Measurements from ENCODE around the gene RBM17.
"Not testable (repeated sequence)": the region's sequence is repeated elsewhere in the genome, so short reads cannot be mapped to it uniquely, and the experiment has no call there.

The RBM17 gene

GRCh38 chr10:6136215-6137201 is 47.7 kb downstream of the RBM17 start:
- TF ChIP-seq CTCF (conservative IDR thresholded peaks at IDR 0.05; ENCODE audit: low read depth) = no peak
- POLR2A ChIA-PET (ENCODE audit: low non-redundant PET) = no interaction called here
- CTCF ChIA-PET = interaction anchor here (0.6 to 1.2 kb wide), 3 partner anchors 17 to 57 kb away, joined by 3 read pairs; no protein-coding TSS in a partner anchor
- no peak overlapping the region for H3K27ac ChIP-seq
- peak; percentile 52 for DNase-seq (ENCODE audit: low spot score)

GRCh38 chr10:6138456-6138855 is 49.6 kb downstream of the RBM17 start:
- ChIA-PET POLR2A (ENCODE audit: low non-redundant PET) (no interaction called here), CTCF (no interaction called here)
- DNase-seq (ENCODE audit: low spot score) = no peak
- TF ChIP-seq CTCF (conservative IDR thresholded peaks at IDR 0.05; ENCODE audit: low read depth) = no peak
- H3K27ac ChIP-seq = no peak overlapping the region

GRCh38 chr10:6139470-6139869 is 50.6 kb downstream of the RBM17 start:
- ChIA-PET CTCF (no interaction called here), POLR2A (ENCODE audit: low non-redundant PET) (no interaction called here)
- DNase-seq (ENCODE audit: low spot score) = no peak
- TF ChIP-seq CTCF (conservative IDR thresholded peaks at IDR 0.05; ENCODE audit: low read depth) = no peak
- H3K27ac ChIP-seq = no peak overlapping the region

- ChIA-PET POLR2A (ENCODE audit: low non-redundant PET) (no interaction called here), CTCF (no interaction called here)
- TF ChIP-seq CTCF (conservative IDR thresholded peaks at IDR 0.05; ENCODE audit: low read depth) = no peak
- no peak for DNase-seq (ENCODE audit: low spot score)
- H3K27ac ChIP-seq = no peak overlapping the region
Observed at GRCh38 chr10:6140141-6140841, 51.5 kb downstream of the RBM17 start.

GRCh38 chr10:6140965-6141295 is 52.1 kb downstream of the RBM17 start:
- no peak for DNase-seq (ENCODE audit: low spot score)
- peak overlapping the region; percentile 53; the same call in 1 of the 2 replicates for H3K27ac ChIP-seq
- ChIA-PET POLR2A (ENCODE audit: low non-redundant PET) (no interaction called here), CTCF (no interaction called here)
- no peak for TF ChIP-seq CTCF (conservative IDR thresholded peaks at IDR 0.05; ENCODE audit: low read depth)

- no peak for TF ChIP-seq CTCF (conservative IDR thresholded peaks at IDR 0.05; ENCODE audit: low read depth)
- ChIA-PET POLR2A (ENCODE audit: low non-redundant PET) (no interaction called here), CTCF (interaction anchor here (0.6 kb wide), 1 partner anchor 1991 kb away, joined by 3 read pairs; no protein-coding TSS in a partner anchor)
- peak; percentile 71 for DNase-seq (ENCODE audit: low spot score)
- H3K27ac ChIP-seq = peak overlapping the region; percentile 53
Observed at GRCh38 chr10:6141296-6142151, 52.7 kb downstream of the RBM17 start.

GRCh38 chr10:6142186-6142585 is 53.4 kb downstream of the RBM17 start:
- CTCF ChIA-PET = interaction anchor here (0.6 to 1.3 kb wide), 2 partner anchors 259 to 1991 kb away, joined by 3 read pairs; no protein-coding TSS in a partner anchor
- DNase-seq (ENCODE audit: low spot score); H3K27ac ChIP-seq; POLR2A ChIA-PET (ENCODE audit: low non-redundant PET): not testable (repeated sequence)

All from RWPE1 (cell line).